ENCODE measurements around the gene CFAP77.
"Not testable (repeated sequence)": the region's sequence is repeated elsewhere in the genome, so short reads cannot be mapped to it uniquely, and the experiment has no call there.

CFAP77 gene

DNA sequence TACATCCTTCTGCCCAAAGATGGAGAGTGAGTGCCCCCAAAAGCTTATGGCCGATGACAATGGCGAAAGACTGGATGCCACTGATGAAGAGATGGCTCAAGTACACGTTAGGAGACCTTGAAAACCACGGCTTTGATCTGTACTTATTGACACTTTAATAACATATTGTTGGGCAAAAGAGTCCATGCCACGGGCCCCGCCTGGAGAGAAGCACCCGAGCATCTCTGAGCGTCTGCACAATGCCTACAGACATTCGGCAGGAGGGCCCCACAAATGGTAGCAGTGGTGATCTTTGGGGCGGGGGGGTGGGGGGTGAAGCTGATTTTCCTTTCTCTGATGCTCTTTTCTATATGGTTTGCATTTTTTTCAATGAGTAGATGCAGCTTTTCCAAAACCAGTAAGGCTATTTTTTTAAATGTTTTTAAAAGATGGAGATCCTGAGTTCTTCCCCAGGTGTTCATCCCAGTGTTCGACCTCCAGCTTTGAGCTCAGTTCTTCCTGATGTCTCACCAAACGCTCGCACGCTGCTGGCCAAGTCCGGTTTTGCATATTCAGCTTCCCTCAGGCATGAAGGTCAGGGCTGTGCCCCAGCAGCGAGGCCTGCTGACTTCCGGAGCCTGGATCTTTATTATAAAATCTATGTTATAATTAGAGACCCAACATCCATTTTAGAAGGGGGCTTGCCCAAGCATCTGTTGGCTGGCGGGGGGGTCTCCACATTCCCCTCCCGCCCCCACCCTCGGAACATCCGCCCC lies 138.1 kb downstream of the CFAP77 start:
- DNase-seq (ENCODE audit: low read depth in 2 of 2) = no peak

DNA sequence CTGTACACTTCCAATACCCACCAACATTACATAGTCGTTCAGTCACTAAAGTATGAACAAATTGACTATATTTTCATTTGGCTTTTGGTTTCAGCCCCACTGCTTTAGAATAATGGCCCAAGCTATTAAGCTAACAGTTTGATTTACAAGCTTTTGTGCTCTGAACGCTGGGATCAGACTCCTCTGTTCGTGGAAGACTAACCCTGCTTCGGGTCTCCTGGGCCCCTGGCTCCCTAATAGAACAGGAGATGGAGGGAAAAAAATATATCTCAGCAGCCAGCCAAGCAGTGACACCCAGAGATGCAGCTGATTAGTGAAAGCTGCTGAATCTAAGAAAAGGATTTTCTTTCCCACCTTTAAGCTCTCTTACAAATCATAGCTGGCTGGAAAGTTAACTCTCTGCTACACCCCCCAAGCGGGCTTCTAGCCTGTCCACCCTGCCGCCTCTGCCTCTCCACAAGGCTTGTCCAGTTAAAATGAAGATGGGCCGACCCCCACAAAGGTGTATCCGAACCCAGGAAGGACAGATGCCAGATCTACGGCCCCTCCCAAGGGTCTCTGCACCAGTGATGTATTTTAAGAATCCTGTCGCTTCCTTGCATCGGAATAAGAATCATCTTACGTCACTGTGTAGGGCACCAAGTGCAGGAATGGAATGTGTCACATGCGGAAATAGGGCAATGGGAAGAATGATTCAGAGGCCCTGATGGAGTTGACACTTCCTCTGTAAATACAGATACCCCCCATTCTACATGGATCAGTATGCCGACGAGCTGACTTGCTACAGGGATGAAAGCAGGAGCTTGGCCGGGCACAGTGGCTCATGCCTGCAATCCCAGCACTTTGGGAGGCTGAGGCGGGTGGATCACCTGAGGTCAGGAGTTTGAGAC lies 139.0 kb downstream of the CFAP77 start:
- no peak for DNase-seq (ENCODE audit: low read depth in 2 of 2)

DNA sequence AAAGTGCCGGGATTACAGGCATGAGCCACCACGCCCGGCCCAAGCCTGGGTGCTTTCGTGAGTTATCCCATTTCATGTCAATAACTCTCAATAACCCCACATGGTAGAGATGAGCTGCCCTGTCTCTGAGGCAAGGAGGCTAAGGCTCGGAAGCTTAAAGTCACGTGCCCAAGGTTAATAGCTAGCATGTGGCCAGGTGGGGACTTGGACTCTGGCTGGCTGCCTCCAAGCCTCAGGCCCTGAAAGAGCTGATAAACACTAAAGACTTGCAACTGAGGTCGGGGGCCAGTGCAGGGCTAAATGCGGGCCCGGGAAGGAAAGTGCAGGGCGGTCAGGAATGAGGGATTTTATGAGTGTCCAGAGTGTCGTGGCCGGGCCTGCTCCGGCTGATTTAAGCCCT lies 141.5 kb downstream of the CFAP77 start:
- no peak for DNase-seq (ENCODE audit: low read depth in 2 of 2)

DNA sequence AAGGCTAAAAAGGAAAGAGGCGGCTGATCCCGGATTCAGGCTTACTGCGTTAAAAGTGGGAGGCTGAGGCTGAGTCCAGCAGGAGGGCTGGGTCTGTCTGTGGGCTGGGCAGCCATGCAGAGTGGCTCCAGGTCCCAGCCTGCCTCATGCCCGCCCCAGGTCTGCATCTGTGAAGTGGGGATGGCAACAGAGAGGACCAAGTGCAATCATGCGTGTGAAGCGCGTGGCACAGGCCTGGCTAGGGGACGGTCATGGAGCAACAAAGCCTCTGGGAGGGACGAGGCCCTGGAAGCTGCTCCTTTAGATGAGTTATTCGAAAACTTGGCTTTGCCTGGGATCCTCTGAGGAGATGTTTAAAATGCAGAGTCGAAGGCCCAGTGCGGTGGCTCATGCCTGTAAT lies 142.0 kb downstream of the CFAP77 start:
- DNase-seq (ENCODE audit: low read depth in 2 of 2) = no peak

DNA sequence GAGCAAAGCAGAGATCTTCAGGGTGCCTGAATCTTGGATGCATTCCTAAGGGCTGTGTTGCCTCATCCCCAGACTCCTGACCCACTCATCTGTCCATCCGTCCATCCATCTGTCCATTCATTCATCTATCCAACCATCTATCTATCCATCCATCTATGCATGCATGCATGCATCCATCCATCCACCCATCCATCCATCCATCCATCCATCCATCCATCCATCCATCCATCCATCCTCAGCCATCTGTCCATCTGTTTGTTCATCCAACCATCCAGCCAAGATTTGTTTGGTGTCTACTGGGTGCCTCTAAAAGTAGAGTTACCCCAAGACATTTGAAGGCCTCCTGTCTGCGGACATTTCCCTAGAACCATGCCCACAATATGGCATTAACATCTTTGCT lies 144.7 kb downstream of the CFAP77 start:
- DNase-seq (ENCODE audit: low read depth in 2 of 2) = no peak

DNA sequence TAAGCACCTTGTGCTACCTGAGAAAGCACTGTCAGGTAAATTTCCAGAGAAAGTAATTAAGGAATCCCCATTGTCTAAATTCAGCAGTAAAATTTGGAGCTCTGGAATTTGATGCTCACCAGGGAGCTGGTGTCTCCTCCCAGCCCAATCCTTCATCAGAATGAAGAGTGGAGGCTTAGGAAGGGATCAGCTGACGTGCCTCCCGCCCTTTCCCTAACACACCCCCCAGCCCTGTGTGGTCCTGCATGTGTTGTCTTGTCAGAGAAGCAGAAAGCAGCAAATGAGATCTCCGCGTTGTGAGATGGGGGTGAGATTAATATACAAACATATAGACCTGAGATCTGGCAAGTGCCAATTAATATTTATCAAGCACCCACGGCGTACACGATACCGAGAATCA lies 145.5 kb downstream of the CFAP77 start:
- DNase-seq (ENCODE audit: low read depth in 2 of 2) = no peak

DNA sequence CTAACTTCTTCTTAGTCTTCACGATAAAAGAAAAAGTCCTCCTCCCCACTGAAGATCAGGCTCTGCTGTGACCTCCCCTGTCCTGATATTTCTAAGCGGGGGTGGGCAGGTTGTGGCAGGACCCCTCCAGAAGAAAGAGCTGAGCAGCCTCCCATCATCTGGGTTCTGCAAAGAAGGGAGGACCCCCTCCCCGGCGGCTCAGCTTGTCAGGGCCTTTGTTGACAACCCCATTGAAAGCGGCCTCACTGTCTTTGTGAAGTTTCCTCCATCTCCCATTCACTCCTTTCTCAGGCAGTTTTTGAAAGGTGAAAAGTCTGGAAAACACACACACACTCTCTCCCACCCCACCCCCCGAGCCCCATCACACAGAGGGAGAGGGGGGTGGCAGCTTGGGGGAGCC lies 146.2 kb downstream of the CFAP77 start:
- no peak for DNase-seq (ENCODE audit: low read depth in 2 of 2)

DNA sequence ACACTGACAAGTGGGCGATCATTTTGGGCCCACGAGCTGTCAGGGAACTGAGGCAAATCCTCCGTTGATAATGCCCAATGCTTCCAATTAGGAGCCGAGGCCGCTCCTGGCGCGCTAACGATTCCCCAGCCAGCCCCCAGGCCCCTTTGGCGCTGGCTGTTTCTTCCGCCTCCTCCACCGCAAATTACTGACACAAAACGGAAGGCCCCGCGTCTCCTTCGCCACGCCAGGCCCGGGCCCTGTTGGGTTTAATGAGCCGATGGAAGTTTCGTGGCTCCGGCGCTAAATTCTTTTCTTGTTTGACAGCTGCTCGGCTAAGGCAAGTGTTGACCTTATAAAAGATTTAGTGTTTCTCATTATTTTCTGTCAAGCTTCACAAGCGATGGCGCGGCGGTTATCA lies 146.7 kb downstream of the CFAP77 start:
- DNase-seq (ENCODE audit: low read depth in 2 of 2) = no peak

DNA sequence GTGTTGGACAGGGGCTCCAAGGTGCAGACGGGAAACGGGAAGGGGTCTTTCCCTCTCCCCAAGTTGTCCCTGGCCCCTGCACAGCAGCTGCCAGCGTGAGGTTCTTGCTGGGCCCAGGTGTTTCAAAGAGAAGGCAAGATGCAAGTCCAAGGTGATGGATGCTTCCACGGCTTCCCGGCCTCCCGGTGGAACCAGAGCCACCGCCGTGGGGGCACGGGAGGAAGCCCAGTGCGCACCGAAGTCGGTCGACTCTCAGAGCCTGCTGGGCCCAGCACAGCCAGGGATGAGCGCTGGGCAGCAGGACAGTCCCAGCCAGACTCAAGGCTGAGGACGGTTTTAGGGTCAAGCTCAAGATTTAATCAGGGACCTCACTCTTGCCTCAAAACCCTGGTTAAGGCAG lies 147.1 kb downstream of the CFAP77 start:
- no peak for DNase-seq (ENCODE audit: low read depth in 2 of 2)

DNA sequence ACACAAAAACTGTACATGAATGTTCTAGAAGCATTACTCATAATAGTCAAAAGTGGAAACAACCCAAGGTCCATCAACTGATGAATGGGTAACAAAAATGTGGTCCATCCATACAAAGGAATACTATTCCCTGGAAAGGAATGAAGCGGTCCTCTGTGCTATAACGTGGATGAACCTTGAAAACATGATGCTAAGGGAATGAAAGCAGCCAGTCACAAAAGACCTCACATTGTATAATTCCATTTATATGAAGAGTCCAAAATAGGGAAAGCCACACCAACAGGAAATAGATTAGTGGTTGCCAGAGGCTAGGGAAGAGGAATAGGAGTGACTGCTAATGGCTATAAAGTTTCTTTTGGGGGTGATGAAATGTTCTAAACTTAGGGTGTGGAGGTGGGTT lies 149.7 kb downstream of the CFAP77 start:
- no peak for DNase-seq (ENCODE audit: low read depth in 2 of 2)

DNA sequence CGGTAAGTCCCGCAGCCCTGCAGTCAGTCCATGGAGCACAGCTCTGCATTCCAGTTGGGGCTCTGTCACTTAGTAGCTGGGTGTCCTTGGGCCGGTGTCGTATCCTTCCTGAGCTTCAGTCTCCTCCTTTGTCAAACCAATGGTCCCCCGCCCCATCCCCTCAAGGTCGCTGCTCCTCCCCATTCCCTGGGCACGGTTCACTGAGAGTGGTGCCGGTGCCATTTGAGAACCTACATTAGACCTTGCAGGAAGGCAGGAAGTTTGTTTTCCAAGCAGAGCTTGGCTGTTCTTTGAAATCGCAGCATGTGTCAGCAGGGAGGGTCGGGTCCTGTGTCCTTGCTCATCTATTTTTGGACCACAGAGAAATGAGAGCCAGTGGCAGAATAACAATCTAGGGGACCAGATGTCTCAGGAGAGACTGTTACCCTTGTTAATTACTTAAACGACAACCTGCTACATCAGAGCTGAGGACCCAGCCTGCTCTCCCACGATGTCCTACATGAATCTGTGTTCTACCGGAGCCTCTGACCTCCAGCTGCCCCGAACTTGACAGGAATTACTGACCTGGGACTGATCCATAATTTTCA lies 150.7 kb downstream of the CFAP77 start:
- DNase-seq (ENCODE audit: low read depth in 2 of 2) = no peak

DNA sequence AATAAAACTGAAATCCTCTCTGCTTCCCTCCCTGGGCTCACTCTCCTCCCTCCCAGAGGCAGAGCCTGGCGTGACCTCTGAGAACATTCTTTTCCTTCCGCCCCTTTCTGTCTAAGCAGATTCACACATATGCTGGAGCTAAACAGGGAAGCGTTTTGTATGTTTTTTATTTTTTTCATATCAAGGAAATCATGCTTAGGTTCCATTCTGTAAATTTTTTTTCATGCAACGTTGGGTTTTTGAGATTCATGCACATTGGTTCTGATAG lies 152.2 kb downstream of the CFAP77 start:
- DNase-seq (ENCODE audit: low read depth in 2 of 2) = no peak

DNA sequence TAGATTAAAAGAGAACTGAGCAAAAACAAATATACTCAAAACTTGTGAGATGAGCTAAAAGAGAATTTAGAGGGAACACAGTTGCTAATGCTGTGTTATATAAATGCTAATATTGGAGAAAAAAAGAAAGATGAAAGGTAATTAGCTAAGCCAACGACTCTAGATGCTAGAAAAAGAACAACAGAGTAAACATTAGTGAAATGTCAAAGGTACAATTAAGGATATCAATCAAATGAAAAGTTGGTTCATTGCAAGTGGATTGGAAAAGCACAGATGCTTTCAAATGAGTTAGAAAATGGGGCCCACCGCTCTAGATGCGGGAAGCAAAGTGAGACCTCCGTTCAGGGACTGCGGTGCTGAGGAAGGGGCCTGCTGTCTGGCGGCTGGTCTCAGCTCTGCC lies 154.5 kb downstream of the CFAP77 start:
- DNase-seq (ENCODE audit: low read depth in 2 of 2) = no peak

DNA sequence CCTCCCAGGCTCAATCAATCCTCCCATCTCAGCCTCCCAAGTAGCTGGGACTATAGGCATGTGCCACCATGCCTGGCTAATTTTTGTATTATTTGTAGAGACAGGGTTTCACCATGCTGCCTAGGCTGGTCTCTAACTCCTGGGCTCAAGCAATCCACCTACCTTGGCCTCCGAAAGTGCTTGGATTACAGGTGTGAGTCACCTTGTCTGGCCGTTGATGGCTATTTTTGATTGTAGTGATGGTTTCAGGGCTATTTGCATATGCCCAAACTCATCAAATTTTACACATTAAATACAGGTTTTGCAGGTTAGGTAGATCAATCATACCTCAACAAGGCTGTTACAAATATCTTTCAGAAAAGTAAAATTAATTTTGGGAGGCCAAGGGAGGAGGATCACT lies 158.8 kb downstream of the CFAP77 start:
- not testable (repeated sequence) for DNase-seq (ENCODE audit: low read depth in 2 of 2)

DNA sequence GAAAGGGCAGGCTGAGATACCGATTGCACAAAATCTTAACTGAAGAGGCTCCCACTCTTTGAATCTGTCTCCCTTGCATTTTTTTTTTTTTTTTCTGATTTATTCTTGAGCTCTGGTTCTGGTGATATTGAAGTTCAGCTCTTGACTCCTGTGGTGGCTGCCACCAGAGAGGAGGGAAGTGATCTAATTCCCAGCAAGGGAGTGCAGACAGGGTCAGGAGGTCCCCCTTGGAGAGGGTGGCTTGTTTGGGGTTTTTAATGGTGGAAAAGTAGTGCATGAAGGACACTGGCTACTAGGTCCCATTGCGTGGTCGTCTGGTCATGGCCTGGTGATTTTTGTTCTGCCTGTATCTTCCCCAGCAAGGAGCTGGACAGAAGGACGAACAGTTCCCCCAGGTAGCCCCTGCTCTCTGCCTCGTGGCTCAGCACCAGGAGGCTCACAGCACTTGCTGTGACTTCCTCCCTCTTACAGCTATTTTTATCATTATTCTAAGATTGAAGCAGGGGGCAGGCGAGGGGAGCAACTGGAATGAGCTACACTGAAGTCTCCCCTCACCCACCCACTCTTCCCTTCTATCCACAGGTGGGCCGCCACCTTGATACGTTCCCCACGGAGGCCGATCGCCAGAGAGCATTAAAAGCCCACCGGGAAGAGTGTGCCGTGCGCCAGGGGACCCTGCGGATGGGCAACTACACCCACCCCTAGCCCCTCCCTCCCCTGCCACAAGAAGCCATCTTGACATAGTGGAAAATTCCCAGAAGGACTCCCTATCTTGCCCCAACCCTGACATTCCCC lies 162.0 kb downstream of the CFAP77 start:
- no peak for DNase-seq (ENCODE audit: low read depth in 2 of 2)

DNA sequence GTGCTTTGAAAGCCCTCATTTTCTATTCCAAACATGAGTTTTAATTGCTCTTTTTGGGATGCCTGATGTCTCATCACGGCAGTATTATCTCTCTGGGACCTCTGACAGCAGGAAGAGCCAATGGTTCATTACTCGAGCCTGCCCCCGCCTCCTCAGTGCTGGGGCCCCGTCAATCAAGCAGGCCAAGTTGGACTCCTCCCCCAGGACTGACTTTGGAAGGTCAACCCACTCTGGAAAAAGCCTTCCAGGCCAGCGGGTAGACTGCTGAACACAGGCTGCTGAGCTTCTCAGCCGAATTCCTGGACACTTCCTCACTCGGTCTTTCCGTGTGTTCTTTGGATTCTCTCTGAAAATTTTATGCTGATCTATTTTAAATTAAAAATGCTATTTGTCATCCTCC lies 162.9 kb downstream of the CFAP77 start:
- no peak for DNase-seq (ENCODE audit: low read depth in 2 of 2)

DNA sequence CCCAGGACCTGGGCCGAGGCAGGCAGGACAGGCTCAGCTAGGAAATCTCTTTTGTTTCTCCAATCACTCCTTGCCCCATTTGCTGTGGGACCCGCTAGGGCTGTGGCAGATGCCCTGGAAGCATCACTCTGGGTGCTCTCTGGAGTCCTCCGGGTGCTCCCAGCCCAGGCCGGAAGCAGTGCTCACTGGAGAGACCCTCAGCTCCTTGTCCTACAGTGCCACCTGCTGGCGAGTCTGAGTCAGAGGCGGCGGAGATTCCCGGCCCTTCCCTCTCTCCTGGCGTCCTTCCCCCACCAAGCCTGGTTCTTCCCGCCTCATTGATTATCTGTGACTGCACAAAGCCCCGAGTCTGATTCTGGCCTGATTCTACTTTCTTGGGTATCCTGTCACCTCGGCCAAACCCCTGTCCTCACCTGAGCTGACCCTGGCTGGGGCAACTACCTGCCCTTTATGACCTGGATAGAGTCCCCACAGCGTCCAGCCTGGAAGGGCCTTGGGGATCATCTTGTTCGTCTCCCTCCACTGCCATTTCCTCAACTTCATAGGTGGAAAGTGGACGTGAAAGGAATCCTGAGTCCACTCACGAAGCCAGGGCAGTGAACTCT lies 165.1 kb downstream of the CFAP77 start:
- DNase-seq (ENCODE audit: low read depth in 2 of 2) = peak; percentile 21 to 37

DNA sequence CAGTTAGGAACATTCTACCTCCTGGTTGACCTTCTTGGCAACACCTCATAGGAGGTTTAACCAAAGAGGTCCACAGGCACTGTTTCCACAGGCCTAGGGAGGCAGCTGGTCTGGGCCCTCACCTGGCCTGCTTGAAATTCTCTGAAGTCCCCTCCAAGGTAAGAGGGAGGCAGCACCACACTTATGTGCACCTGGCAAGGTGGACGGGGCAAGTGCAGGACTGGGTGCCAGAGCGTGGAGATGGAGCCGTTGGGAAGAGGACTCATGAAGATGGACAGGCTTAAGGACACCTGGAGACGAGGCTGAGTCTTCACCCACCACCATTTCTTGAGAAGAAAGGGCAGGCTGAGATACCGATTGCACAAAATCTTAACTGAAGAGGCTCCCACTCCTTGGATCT lies 165.8 kb downstream of the CFAP77 start:
- no peak for DNase-seq (ENCODE audit: low read depth in 2 of 2)

DNA sequence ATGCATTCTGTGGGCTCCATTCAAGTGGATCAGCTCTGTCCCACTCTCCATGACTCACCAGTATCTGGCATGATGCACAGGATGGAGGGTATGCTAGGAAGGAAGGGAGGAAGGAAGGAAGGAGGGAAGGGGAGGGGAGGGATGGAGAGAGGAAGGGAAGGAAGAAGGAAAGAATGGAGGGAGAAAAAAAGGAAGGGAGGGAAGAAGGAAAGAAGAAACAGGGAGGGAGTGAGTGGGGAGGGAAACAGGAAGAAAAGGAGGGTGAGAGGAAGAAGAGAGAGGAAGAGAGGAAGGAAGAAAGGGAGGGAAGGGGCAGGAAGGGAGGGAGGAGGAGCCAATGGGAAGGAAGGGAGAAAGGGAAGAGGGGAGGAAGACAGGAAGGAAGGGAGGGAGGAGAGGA lies 167.1 kb downstream of the CFAP77 start:
- DNase-seq (ENCODE audit: low read depth in 2 of 2) = no peak

DNA sequence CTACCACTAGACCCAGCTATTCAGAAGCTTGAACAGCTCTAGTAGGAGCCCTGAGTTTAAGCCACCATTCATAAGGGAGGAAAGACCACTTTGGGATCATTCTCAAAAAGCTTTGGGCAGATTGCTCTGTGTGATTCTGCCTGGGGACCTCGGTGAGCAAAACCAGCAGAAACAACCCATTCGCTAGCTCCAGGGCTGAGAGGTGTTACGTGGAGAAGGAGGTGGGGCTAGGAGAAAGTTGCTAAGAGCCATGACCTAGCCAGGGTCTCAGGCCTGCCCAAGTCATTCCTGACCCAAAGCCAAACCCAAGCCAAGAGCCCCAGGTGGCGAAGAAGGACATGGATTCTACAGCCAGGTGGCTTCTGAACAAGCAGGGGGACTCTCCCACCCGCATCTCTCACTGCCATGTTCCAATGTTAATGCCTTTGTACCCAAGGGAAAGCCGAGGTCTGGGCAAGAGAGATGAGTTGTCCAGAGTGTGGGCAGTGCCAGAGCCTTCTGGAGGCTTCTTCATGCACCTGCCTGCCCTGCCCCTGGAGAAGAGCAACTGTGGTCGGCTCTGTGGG lies 168.4 kb downstream of the CFAP77 start:
- no peak for DNase-seq (ENCODE audit: low read depth in 2 of 2)

DNA sequence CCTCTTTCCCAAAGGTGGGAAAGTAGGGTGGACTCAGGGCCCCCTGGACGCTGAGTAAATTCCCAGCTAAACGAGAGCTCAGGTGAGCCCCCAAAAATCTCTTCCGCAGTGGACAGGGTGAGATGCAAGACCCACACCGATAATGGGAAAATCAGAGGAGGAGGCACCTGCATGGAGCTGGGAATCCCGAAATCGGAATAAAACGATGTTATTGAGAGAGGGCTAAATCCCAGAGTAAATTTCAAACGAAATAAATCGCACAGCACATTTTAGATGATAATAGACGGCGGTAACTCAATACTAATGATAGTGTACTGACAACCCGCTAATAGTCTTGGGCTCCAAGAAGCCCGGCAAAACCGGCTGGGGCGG lies 169.4 kb downstream of the CFAP77 start:
- no peak for DNase-seq (ENCODE audit: low read depth in 2 of 2)

Measured in stimulated activated CD4-positive, alpha-beta T cell treated with anti-CD3 and anti-CD28 coated beads, Interleukin-15, amount 100 ng/mL, for 48 hours (primary cell).